AML-193 (cell line): ENCODE results near the gene FUT8.
"Not testable (repeated sequence)": the region's sequence is repeated elsewhere in the genome, so short reads cannot be mapped to it uniquely, and the experiment has no call there.

ENCODE experiments used
- DNase-seq, 2 experiments: peaks; one replicate each; lab custom pipeline; 2025; lab: John Stamatoyannopoulos, UW

Gene FUT8

DNA sequence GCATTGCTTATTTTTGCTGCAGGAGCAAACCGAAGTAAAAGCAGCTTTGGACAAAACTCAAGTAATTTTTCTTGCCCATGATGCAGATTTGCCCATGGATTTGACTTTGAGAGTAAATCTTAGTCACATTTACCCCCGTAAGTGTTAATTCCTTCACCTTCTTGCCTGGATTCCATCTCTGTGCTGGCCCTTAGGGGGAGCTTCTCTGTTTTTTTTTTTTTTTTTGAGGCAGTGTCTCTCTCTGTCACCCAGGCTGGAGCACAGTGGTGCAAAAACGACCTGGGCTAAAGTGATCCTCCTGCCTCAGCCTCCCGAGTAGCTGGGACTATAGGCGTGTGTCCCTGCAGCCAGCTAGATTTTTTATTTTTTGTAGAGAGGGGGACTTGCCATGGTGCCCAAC is 210.2 kb downstream of the FUT8 start:
- no peak for DNase-seq

DNA sequence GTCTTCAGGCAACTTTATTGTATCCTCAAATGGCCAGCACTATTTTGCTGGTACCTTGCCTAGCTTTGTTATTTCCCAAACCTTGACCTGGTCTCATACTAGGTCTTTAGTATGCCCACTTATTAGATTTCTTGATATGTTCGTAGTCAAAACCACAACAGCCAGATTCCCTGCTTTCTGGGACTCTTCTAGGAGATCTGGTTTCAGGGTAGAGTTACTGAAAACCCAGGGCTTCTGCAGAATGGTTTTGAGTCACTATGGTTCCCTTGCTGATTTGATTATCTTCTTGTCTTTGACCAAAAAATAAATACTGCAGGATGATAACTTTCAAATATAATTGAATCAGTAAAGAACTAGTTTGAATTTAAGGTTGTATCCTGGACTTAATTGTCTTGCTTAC is 211.2 kb downstream of the FUT8 start:
- DNase-seq = no peak

DNA sequence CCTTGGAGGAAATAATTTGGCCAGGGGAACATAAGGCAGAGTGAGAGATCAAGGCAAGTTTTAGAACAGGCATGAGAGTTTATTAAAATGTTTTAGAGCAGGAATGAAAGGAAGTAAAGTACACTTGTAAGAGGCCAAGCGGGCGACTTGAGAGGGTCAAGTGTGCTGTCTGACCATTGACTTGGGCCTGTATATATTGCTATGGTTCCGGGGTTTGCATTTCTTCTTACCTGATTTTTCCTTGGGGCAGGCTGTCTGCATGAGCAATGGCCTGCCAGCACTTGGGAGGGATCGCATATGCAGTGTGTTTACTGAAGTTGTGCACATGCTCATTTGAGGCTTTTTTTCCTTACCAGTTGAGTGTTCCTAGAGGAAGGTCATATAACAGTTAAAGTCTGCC is 214.8 kb downstream of the FUT8 start:
- DNase-seq = no peak

DNA sequence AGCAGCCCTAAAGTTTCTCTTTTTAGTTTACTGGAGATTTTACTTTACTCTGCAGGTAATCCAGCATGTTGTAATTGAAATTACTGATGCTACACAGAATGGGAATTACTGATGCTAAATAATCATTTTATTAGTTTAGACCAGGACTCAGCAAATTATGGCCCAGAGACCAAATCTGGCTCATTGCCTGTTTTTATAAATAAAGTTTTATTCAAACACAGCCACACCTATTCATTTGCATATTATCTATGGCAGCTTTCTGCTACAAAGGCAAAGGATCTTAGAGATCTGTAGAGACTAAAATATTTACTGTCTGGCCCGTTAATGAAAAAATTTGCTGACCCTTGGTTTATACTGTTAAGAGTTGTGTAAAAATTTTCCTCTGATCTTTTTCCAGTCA is 216.1 kb downstream of the FUT8 start:
- DNase-seq = no peak

DNA sequence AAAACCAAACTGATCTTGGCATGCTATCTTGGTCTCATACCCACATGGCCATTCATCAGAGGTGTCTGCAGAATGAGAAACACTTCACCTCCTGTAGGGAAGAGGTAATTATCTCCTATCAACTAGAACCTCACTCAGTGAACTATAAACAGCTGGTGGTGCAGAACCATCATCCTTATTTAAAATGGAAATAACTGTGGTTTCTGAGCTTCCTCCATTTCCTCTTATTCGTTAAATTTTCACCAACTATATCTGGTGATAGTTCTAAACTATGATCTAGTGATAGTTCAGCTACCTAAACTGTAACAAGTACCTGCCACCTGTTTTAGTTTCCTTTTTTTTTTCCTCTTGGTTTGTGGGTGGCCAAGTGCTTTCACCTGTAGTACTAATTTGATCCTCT is 218.5 kb downstream of the FUT8 start:
- DNase-seq = no peak

DNA sequence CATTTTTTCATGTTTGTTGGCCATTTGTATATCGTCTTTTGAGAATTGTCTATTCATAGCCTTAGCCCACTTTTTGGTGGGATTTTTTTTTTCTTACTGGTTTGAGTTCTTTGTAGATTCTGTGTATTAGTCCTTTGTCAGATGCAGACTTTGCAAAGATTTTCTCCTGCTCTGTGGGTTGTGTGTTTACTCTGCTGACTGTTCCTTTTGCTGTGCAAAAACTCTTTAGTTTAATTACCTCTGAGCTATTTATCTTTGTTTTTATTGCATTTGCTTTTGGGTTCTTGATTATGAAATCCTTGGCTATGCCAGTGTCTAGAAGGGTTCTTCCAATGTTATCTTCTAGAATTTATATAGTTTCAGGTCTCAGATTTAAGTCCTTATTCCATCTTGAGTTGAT is 220.0 kb downstream of the FUT8 start:
- no peak for DNase-seq

DNA sequence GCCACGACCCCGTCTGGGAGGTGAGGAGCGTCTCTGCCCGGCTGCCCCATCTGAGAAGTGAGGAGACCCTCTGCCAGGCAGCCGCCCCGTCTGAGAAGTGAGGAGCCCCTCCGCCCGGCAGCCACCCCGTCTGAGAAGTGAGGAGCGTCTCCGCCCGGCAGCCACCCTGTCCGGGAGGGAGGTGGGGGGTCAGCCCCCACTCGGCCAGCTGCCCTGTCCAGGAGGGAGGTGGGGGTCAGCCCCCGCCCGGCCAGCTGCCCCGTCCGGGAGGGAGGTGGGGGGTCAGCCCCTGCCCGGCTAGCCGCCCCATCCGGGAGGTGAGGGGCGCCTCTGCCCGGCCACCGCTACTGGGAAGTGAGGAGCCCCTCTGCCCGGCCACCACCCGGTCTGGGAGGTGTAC is 221.1 kb downstream of the FUT8 start:
- DNase-seq = not testable (repeated sequence)

DNA sequence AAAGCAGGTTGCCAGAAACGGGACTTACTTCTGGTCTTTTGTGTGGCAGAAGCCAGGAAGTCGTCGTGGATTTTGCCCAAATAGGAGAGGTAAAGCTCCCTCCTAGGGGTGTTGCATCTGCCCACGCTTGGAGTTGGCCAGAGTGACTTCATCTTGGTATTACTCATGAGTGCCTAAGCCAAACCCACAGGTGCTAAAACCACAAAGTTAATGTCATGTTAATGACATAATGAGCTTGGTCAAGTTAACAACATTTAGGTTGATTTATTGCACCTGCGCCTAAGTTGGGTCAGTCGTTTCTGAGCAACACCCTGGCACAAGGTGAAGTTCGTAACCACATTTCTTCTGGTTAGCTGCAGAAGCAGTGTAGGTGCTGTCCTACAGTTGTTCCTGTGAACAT is 225.2 kb downstream of the FUT8 start:
- no peak for DNase-seq

DNA sequence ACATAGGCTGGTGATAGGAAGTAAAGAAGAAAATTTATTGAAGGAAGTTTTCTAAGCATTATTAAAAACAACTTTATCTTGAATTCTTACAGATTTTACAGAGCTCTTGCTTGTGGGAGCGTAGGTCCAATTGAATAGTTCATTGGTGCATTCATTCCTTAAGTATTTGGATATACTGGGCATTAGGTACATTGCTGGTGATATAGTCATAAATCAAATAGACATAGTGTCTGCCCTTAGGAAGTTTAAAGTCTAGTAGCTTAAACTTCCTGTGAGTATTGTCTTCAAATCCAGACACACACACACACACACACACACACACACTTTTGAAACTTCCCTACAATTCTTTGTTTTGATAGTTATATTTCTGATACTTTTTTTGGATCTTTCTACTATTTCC is 226.7 kb downstream of the FUT8 start:
- no peak for DNase-seq

DNA sequence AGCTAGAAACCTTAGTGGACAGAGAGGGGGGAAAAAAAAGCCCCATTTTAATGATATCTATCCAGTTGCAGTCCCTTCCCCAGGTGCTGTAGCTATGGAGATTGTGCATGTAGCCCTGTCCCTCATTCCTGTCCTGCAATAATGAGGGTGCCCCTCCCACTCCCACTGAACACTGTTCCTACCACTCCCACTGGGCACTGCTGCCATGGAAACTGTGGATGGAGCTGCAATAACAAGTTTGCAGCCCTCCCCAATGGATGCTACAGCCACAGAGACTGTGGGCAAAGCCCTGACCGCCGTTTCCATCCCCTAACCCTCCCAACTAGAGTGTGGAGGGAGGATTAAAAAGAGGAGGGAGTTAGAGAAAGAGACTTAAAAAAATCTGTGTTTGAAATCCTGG is 238.3 kb downstream of the FUT8 start:
- DNase-seq = no peak

DNA sequence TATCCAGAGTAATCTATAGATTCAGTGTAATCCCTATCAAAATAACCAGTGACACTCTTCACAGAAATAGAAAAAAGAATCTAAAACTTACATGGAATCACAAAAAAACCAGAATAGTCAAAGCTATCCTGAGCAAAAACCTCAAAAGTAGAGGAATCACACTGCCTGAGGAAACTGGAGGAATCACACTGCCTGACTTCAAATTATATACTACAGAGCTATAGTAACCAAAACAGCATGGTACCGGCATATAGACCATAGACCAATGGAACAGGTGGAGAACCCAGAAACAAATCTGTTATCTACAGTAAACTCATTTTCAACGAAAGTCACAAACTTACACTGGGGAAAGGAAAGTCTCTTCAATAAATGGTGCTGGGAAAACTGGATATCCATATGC is 244.0 kb downstream of the FUT8 start:
- no peak for DNase-seq

DNA sequence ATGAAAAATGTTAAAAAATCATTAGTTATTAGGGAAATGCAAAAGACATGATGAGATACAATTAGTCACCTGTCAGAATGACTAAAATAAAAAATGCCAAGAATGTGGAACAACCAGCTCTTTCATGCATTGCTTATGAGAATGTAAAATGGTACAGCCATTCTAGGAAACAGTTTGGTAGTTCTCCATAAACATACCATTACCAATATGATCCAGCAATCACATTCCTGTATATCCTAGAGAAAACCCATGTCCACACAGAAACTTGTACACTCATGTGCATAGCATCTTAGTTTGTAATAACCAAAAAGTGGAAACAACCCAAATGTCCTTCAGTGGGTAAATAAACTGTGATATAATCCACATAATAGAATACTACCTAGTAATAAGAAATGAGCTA is 245.7 kb downstream of the FUT8 start:
- DNase-seq = no peak

DNA sequence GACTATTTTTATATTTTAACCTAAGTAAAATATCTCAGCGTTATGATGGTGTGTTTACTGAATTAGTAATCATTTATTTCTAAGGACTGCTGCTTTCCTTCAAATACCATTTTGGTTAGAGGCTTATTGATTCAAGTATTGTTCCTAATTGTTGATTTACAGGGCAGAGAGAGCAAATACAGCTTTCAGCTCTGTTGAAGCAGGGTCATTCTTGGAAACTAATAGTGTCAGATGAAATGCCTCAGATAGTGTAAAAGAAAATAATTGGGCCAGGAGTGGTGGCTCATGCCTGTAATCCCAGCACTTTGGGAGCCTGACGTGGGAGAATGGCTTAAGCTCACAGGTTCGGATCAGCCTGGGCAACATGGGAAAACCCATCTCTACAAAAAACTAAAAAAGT is 249.3 kb downstream of the FUT8 start:
- DNase-seq = no peak

DNA sequence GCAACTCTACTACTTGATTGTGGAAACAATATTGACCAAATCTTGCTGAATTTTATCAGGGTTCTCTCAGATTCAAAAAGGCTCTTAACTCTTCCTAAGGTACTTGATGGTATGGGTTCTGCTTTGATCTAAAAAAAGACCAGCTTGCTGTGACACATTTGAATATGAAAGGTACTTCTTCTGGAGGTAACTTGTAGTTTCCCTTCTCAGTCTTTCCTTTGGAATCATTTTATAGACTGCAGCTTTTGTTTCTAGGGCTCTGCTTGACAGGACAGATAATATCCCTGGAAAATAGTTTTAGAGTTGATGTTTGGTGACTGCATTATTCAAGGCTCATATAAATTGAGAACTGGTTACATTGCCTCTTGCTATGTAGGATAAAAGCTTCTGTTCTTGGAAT is 251.9 kb downstream of the FUT8 start:
- DNase-seq = no peak

DNA sequence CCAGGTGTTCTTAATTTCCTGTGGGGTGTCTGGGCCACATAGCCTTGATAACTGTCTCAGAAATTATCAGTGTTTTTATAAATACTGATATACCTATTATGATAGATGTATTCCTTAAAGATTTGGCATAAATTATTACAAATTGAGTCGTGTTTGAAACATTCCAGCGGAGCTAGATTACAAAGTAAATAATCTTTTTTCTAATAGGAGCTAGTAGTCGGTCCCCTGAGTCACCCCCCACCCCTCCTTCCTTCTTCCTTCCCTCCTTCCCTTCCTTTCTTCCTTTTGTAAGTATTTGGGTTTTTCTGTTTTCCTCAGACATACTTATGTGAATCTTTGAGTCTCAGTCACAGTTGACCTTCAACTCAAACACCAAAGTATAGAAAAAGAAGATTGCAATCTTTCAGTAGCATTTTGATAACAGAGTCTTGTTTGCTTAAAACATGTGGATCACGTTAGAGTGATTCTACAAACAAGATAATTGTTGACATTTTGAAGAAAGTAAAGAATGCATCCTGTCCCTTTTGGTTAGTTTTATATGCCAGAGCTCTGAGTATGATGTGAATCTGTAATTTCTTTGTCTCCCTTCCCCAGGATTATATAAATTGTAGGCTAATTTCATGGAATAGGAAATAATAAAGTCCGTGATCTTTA is 264.0 kb downstream of the FUT8 start:
- no peak for DNase-seq

DNA sequence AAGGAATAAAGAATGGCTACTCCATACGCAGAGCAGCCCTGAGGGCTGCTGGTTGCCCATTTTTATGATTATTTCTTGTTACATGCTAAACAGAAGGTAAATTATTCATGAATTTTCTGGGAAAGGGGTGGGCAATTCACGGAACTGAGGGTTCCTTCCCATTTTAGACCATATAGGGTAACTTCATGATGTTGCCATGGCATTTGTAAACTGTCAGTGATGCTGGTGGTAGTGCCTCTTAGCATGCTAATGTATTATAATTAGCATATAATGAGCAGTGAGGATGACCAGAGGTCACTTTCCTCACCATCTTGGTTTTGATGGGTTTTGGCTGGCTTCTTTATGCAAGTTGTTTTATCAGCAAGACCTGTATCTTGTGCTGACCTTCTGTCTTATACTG is 273.0 kb downstream of the FUT8 start:
- no peak for DNase-seq

DNA sequence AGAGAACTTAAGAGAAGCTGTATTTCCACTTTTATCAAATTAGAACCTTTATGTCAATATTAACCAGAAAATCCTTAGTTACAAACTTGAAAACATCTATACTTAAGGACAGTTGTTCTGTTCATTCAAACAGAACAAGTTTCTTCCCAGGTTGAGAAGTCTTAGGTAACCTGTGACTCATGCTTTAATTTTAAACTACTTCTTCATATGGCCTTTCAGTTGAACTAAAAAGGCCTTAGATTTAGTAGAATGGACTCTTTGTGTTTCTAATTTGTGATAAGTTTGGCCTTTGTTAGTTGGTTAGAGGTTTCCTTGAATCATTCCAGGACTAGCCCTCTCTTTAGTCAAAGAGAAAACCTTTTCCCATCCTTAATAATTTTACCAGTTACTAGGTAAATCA is 274.2 kb downstream of the FUT8 start:
- no peak for DNase-seq

DNA sequence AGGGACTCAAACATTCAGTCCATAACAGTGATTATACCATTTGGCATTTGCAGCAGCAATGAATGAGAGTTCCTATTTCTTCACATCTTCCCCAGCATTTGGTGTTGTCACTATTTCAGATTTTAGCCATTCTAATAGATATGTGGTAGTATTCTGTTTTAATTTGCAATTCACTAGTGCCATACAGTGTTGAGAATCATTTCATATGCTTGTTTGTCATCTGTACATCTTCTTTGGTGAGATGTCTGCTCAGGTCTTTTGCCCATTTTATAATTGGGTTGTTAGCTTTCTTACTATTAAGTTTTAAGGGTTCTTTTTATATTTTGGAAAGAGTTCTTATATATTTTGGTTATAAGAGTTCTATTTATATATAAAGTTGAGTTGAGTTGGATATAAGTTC is 276.5 kb downstream of the FUT8 start:
- DNase-seq = no peak

DNA sequence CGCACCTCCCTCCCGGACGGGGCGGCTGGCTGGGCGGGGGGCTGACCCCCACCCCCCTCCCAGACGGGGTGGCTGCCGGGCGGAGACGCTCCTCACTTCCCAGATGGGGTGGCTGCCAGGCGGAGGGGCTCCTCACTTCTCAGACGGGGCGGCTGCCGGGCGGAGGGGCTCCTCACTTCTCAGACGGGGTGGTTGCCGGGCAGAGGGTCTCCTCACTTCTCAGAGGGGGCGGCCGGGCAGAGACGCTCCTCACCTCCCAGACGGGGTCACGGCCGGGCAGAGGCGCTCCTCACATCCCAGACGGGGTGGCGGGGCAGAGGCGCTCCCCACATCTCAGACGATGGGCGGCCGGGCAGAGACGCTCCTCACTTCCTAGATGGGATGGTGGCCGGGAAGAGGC is 280.0 kb downstream of the FUT8 start:
- not testable (repeated sequence) for DNase-seq

DNA sequence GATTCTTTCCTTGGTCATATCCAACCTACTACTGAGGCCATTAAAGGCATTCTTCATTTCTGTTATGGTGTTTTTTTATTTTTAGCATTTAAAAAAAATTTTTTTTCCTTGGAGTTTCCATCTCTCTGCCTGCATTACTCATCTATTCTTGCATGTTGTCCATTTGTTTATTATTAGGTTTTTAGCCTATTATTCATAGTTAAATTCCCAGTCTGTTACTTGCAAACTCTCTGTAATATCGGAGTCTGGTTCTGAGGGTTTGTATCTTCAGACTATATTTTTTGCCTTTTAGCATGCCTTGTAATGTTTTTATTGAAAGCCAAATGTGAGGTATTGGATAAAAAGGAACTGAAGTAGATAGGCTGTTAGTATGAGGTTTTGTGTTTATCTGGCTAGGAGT is 284.3 kb downstream of the FUT8 start:
- no peak for DNase-seq

DNA sequence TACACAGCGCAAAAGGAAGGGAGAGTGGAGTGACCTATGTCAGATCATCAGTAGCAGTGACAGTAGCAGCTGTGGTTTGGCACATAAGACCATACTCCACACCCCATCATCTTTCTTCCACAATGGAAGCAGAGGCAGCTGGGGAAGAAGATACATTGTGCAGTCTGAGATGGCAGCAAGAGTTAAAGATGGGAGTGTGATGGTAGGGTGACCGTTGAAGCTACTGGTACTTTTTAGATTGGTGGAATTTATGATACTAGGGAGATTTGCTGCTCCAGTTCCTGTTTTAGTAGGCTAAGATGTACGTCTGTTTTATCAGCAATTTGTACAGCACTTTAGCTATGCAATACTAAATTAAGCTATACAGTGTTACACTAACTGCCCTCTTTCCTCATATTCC is 291.0 kb downstream of the FUT8 start:
- no peak for DNase-seq

DNA sequence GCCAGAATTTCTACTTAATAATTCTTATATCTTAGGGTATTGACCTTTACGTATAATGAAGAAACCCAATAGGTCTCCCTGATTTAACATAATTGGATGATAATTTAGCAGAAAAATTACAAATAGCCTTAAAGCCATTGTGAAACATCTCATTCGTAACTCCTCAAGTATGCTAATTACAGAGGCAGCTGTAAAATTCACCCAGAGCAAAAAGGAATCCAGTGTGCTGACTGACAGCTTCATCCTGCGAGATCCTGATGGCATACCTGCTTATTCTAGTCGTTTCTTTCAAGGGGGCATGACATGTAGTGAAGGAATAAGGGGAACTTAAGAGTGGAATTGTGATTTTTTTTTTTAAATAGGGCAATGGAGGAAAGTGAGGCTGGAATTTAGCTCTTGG is 291.5 kb downstream of the FUT8 start:
- DNase-seq = no peak

DNA sequence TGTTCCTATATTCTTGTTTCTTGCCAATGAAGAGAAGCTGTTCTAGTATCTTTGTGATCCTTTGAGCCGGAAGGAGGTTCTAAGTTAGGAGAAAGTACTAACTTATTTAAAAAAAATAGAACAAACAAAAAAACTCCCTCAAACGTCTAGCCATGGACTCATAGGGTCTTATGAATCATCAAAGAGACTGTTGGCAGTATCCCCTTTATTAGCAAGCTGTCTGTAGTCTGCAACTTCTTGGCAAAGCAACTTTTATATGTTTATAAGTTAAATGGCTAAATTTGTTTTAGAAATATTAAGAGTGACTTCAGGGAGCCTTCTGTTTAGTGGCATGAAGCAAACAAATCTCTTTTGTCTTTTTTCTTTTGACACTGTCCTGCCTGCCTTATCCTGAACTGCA is 291.9 kb downstream of the FUT8 start:
- no peak for DNase-seq

DNA sequence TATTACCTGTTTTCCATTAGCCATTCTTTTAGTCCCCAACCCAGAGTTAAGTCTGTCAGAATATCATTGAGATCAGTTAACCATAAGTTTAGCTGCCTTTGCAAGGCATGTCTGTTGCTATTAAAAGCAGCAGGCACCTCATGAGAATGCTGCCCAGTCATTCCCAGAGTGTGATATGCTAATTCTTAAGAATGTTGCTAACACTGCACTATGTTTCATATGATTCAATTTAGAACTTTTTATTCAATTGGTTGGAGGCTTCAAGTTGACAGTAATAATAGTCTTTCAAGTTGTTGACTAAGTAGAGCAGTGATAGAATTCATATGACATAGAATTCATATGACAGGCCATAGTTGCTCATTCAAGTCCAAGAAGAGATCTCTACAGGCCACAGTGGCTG is 292.3 kb downstream of the FUT8 start:
- no peak for DNase-seq

DNA sequence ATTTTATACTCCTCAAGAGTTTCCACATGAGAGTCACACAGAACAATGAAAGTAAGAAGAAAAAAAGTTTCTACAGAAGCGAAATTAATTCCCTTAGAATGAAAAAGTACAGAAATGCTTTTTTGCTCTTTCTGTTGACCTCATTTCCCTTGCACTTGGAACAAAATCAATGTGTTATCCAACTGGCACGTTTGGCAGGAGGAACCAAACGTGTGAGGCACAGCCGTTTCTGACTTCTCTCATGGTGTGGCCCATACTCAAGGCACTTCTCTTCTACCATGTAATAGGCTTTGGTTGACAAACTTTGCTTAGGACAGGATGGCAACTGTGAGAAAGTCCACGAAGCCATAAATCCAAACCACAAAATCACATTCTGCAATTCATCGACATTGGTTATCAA is 297.0 kb downstream of the FUT8 start:
- DNase-seq = no peak
